GM23338 (cell line): Measurements from ENCODE around the gene KLHDC7A. TPM values are rescaled to one million over a fixed set of nuclear protein-coding genes. Genes with fewer than 3 reads are reported as not detected.

ENCODE experiments used
- ATAC-seq: fragments of 200-7000 bp; cut with Tn5 transposase; 3 replicates; pipeline ENCODE4 v1.9.1; 2020
- DNase-seq: peaks from one replicate; pipeline ENCODE4 v3.0.0-alpha.2; 2015; ENCODE audit warnings: low spot score
- H2AFZ ChIP-seq: fragments of 200-600 bp; sonication (generic); 2 replicates; pipeline ENCODE4 v1.8.0; 2016; ENCODE audit warnings: antibody characterized with exemption, mild to moderate bottlenecking, moderate library complexity
- H3F3A ChIP-seq: fragments of 200-600 bp; sonication (generic); replicated peaks from 2 replicates; pipeline ENCODE4 v1.8.0; 2017; ENCODE audit warnings: antibody characterized with exemption, mixed run types, low read depth
- H3K27ac ChIP-seq: fragments of 200-600 bp; sonication (generic); 2 replicates; pipeline ENCODE4 v1.6.1; 2016; ENCODE audit warnings: low read depth
- H3K27me3 ChIP-seq: fragments of 200-600 bp; sonication (generic); 2 replicates; pipeline ENCODE4 v1.8.0; 2016; ENCODE audit warnings: mild to moderate bottlenecking, mixed run types, moderate library complexity; ENCODE audit not compliant: insufficient read depth
- H3K36me3 ChIP-seq: fragments of 200-600 bp; sonication (generic); 2 replicates; pipeline ENCODE4 v1.8.0; 2016; ENCODE audit warnings: mild to moderate bottlenecking; ENCODE audit not compliant: insufficient read depth
- H3K4me1 ChIP-seq: fragments of 200-600 bp; sonication (generic); 2 replicates; pipeline ENCODE4 v1.8.0; 2016; ENCODE audit warnings: mild to moderate bottlenecking, moderate library complexity; ENCODE audit not compliant: insufficient read depth
- H3K4me2 ChIP-seq: fragments of 200-600 bp; sonication (generic); 2 replicates; pipeline ENCODE4 v1.7.1; 2017; ENCODE audit warnings: mixed run types
- H3K4me3 ChIP-seq: fragments of 200-600 bp; sonication (generic); 2 replicates; pipeline ENCODE4 v1.6.1; 2016; ENCODE audit warnings: mixed run types
- H3K79me2 ChIP-seq: fragments of 200-600 bp; sonication (generic); replicated peaks from 2 replicates; pipeline ENCODE4 v1.8.0; 2017; ENCODE audit warnings: mild to moderate bottlenecking; ENCODE audit not compliant: insufficient read depth
- H3K9me2 ChIP-seq: fragments of 200-600 bp; sonication (generic); 2 replicates; pipeline ENCODE4 v1.8.0; 2017; ENCODE audit not compliant: insufficient read depth
- H4K20me1 ChIP-seq: fragments of 200-600 bp; sonication (generic); replicated peaks from 2 replicates; pipeline ENCODE4 v1.8.0; 2017; ENCODE audit warnings: mild to moderate bottlenecking; ENCODE audit not compliant: insufficient read depth
- H3K27ac Mint-ChIP-seq: 2 replicates; pipeline ENCODE4 v1.8.0; 2020; ENCODE audit warnings: inconsistent platforms, mild to moderate bottlenecking, moderate library complexity, mixed read lengths
- H3K27me3 Mint-ChIP-seq: 3 replicates; pipeline ENCODE4 v1.8.0; 2022; ENCODE audit warnings: low read depth, mild to moderate bottlenecking, moderate library complexity, mixed read lengths, inconsistent platforms; ENCODE audit not compliant: insufficient read depth, poor library complexity
- H3K36me3 Mint-ChIP-seq: 3 replicates; pipeline ENCODE4 v1.8.0; 2021; ENCODE audit warnings: low read depth, mild to moderate bottlenecking, inconsistent platforms, moderate library complexity, mixed read lengths
- H3K4me1 Mint-ChIP-seq: 3 replicates; pipeline ENCODE4 v1.8.0; 2020; ENCODE audit warnings: mild to moderate bottlenecking, inconsistent platforms, mixed read lengths
- H3K4me3 Mint-ChIP-seq: 3 replicates; pipeline ENCODE4 v1.8.0; 2021; ENCODE audit warnings: moderate library complexity, mild to moderate bottlenecking, inconsistent platforms, mixed read lengths
- H3K9me3 Mint-ChIP-seq: 3 replicates; pipeline ENCODE4 v1.8.0; 2020; ENCODE audit warnings: moderate library complexity, mild to moderate bottlenecking, inconsistent platforms, mixed read lengths
- CREB1 ChIP-seq: fragments of 250-450 bp; sonication (Bioruptor Pico); IDR thresholded peaks from 2 replicates; pipeline ENCODE4 v1.5.0; 2020; ENCODE audit warnings: low read depth, mild to moderate bottlenecking, moderate library complexity
- CTCF ChIP-seq, 2 experiments: fragments of 200-600 bp in 1 of 2; sonication (generic) in 1 of 2; conservative IDR thresholded peaks; 2 replicates each; pipeline versions ENCODE4 v1.5.1 to v1.6.1; 2016 to 2017; ENCODE audit warnings: antibody characterized with exemption in 2 of 2, low read depth in 2 of 2, mild to moderate bottlenecking in 2 of 2, moderate library complexity in 1 of 2
- EZH2 ChIP-seq: fragments of 200-600 bp; sonication (generic); IDR thresholded peaks from one replicate; pipeline ENCODE4 v1.8.0; 2017; ENCODE audit warnings: antibody characterized with exemption, mild to moderate bottlenecking, low read depth; ENCODE audit not compliant: unreplicated experiment
- EZH2phosphoT487 ChIP-seq: fragments of 200-600 bp; sonication (generic); IDR thresholded peaks from one replicate; pipeline ENCODE4 v1.8.1; 2018; ENCODE audit warnings: antibody characterized with exemption; ENCODE audit not compliant: unreplicated experiment
- JUNB ChIP-seq: IDR thresholded peaks from one replicate; pipeline ENCODE4 v1.6.1; 2016; ENCODE audit warnings: antibody characterized with exemption; ENCODE audit not compliant: unreplicated experiment
- NANOG ChIP-seq: IDR thresholded peaks from 2 replicates; pipeline ENCODE4 v1.6.1; 2016; ENCODE audit warnings: antibody characterized with exemption, borderline replicate concordance
- POLR2AphosphoS5 ChIP-seq: IDR thresholded peaks from 2 replicates; pipeline ENCODE4 v1.6.1; 2016; ENCODE audit warnings: antibody characterized with exemption, low read depth
- STAT1 ChIP-seq: IDR thresholded peaks from one replicate; pipeline ENCODE4 v1.6.1; 2016; ENCODE audit warnings: antibody characterized with exemption; ENCODE audit not compliant: unreplicated experiment
- ZNF114 ChIP-seq: fragments of 250-450 bp; sonication (Bioruptor Pico); IDR thresholded peaks from 2 replicates; pipeline ENCODE4 v1.5.0; 2020; ENCODE audit warnings: mild to moderate bottlenecking, moderate library complexity
- ZNF331 ChIP-seq: fragments of 250-450 bp; sonication (Bioruptor Pico); IDR thresholded peaks from 2 replicates; pipeline ENCODE4 v1.5.0; 2020; ENCODE audit warnings: low read depth, mild to moderate bottlenecking, moderate library complexity
- ZNF462 ChIP-seq: fragments of 250-450 bp; sonication (Bioruptor Pico); IDR thresholded peaks from 2 replicates; pipeline ENCODE4 v1.5.0; 2020; ENCODE audit warnings: mild to moderate bottlenecking, moderate library complexity
- polyA plus RNA-seq: library from polyadenylated mRNA; unstranded; fragments of >200 nt; fragmentation: Nextera tagmentation; extraction: Ambion mirVana; gene quantifications from 2 replicates; pipeline ENCODE4 v1.2.1, GENCODE V29; 2016
- total RNA-seq: library from RNA; depleted of rRNA; stranded (reverse); fragments of >200 nt; shearing (Covaris generic); gene quantifications from 2 replicates; pipeline ENCODE4 v1.2.3, GENCODE V29; 2014
- TF ChIP-seq, protein P1 (sequence below): IDR thresholded peaks from 2 replicates; pipeline ENCODE4 v1.6.1; 2016; ENCODE audit warnings: antibody characterized with exemption
- TF ChIP-seq, protein P2 (sequence below): IDR thresholded peaks from one replicate; pipeline ENCODE4 v1.6.1; 2018; ENCODE audit warnings: antibody characterized with exemption; ENCODE audit not compliant: unreplicated experiment

Gene KLHDC7A
- total and polyA plus RNA-seq, 2 experiments from 2014 or later: 4.5 to 22.4 TPM

DNA sequence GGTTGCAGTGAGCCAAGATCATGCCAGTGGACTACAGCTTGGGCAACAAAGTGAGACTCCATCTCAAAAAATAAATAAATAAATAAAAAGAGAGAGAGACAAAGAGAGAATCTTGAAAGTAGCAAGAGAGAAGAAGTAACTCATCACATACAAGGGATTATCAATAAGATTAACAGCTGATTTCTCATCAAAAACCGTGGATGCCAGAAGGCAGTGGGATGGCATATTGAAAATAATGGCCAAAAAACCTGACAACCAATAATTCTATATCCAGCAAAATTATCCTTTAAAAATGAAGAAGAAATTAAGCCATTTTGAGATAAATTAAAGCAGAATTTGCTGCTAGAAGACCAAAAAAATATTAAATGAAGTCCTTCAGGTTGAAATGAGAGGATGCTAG is 35.7 kb downstream of the KLHDC7A start:
- DNase-seq (peak; percentile 28), ATAC-seq (no peak)
- TF ChIP-seq, protein P1, sequence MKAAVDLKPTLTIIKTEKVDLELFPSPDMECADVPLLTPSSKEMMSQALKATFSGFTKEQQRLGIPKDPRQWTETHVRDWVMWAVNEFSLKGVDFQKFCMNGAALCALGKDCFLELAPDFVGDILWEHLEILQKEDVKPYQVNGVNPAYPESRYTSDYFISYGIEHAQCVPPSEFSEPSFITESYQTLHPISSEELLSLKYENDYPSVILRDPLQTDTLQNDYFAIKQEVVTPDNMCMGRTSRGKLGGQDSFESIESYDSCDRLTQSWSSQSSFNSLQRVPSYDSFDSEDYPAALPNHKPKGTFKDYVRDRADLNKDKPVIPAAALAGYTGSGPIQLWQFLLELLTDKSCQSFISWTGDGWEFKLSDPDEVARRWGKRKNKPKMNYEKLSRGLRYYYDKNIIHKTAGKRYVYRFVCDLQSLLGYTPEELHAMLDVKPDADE: no peak
- TF ChIP-seq NANOG (no peak), POLR2AphosphoS5 (no peak), CTCF (conservative IDR thresholded peaks at IDR 0.05; ENCODE audit: low read depth in 2 of 2) (no peak), ZNF331 (CRISPR knock-in tag) (no peak), JUNB (no peak), EZH2phosphoT487 (no peak), ZNF114 (no peak), ZNF462 (CRISPR knock-in tag) (no peak), EZH2 (no peak), STAT1 (no peak), CREB1 (CRISPR knock-in tag) (no peak)
- TF ChIP-seq, protein P2, sequence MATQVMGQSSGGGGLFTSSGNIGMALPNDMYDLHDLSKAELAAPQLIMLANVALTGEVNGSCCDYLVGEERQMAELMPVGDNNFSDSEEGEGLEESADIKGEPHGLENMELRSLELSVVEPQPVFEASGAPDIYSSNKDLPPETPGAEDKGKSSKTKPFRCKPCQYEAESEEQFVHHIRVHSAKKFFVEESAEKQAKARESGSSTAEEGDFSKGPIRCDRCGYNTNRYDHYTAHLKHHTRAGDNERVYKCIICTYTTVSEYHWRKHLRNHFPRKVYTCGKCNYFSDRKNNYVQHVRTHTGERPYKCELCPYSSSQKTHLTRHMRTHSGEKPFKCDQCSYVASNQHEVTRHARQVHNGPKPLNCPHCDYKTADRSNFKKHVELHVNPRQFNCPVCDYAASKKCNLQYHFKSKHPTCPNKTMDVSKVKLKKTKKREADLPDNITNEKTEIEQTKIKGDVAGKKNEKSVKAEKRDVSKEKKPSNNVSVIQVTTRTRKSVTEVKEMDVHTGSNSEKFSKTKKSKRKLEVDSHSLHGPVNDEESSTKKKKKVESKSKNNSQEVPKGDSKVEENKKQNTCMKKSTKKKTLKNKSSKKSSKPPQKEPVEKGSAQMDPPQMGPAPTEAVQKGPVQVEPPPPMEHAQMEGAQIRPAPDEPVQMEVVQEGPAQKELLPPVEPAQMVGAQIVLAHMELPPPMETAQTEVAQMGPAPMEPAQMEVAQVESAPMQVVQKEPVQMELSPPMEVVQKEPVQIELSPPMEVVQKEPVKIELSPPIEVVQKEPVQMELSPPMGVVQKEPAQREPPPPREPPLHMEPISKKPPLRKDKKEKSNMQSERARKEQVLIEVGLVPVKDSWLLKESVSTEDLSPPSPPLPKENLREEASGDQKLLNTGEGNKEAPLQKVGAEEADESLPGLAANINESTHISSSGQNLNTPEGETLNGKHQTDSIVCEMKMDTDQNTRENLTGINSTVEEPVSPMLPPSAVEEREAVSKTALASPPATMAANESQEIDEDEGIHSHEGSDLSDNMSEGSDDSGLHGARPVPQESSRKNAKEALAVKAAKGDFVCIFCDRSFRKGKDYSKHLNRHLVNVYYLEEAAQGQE: no peak
- H3K36me3 Mint-ChIP-seq: peaks cover 7% of the 10 kb centered on the region
- peaks cover 2% of the 10 kb centered on the region for H3K27me3 Mint-ChIP-seq
- no peak overlapping the region for H3K4me3 Mint-ChIP-seq
- no peak overlapping the region for H3K27ac ChIP-seq
- no peaks in the 10 kb centered on the region for H3F3A ChIP-seq
- no peak overlapping the region for H3K4me2 ChIP-seq
- no peak overlapping the region for H3K4me3 ChIP-seq
- no peaks in the 10 kb centered on the region for H4K20me1 ChIP-seq
- H2AFZ ChIP-seq: no peak overlapping the region
- H3K9me3 Mint-ChIP-seq: peaks cover 31% of the 10 kb centered on the region
- no peaks in the 10 kb centered on the region; the same call in 1 of the 2 replicates for H3K36me3 ChIP-seq
- no peaks in the 10 kb centered on the region for H3K4me1 ChIP-seq
- no peak overlapping the region for H3K27ac Mint-ChIP-seq
- H3K9me2 ChIP-seq: no peaks in the 10 kb centered on the region; the same call in 1 of the 2 replicates
- no peaks in the 10 kb centered on the region for H3K4me1 Mint-ChIP-seq
- no peaks in the 10 kb centered on the region for H3K79me2 ChIP-seq
- H3K27me3 ChIP-seq: no peaks in the 10 kb centered on the region
